WTC11 (cell line): ENCODE measurements around the gene PPM1M.
A peak's percentile ranks its signal among the peaks of the same experiment; 100 is the strongest.

Experiments
- GRHL2 ChIP-seq: fragments of 250-450 bp; sonication (Bioruptor Pico); IDR thresholded peaks from 2 replicates; pipeline ENCODE4 v1.8.0; 2022; ENCODE audit warnings: mild to moderate bottlenecking, moderate library complexity; ENCODE audit not compliant: insufficient replicate concordance, severe bottlenecking
- SMAD4 ChIP-seq: sonication (generic); formaldehyde crosslinking; IDR thresholded peaks from 2 replicates; pipeline ENCODE4 v1.8.0; 2022; ENCODE audit warnings: mild to moderate bottlenecking, missing genetic modification reagents
- TF ChIP-seq, protein P1 (sequence below): sonication (generic); formaldehyde crosslinking; IDR thresholded peaks from 2 replicates; pipeline ENCODE4 v1.8.1; 2022; ENCODE audit warnings: mild to moderate bottlenecking, moderate library complexity, missing genetic modification reagents

GRCh38 chr3:52245322-52246263 is at the start of gene PPM1M:
- no peak for TF ChIP-seq SMAD4
- TF ChIP-seq, protein P1, sequence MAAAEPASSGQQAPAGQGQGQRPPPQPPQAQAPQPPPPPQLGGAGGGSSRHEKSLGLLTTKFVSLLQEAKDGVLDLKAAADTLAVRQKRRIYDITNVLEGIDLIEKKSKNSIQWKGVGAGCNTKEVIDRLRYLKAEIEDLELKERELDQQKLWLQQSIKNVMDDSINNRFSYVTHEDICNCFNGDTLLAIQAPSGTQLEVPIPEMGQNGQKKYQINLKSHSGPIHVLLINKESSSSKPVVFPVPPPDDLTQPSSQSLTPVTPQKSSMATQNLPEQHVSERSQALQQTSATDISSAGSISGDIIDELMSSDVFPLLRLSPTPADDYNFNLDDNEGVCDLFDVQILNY (CRISPR knock-in tag): peak; percentile 66
- TF ChIP-seq GRHL2 (CRISPR knock-in tag): no peak
